Upper lobe of right lung (tissue), 1 donor: Measurements from ENCODE around the gene TANC1. TPM values are rescaled to one million over a fixed set of nuclear protein-coding genes. Genes with fewer than 3 reads are reported as not detected.
A peak's percentile ranks its signal among the peaks of the same experiment; 100 is the strongest.

ENCODE experiments used
- ATAC-seq: fragments of 200-7000 bp; cut with Tn5 transposase; one replicate; pipeline ENCODE4 v1.9.1; 2020; ENCODE audit warnings: mild to moderate bottlenecking, moderate library complexity
- DNase-seq: peaks from one replicate; pipeline ENCODE4 v3.0.0-alpha.2; 2020
- H3K27ac ChIP-seq: fragments of 200-600 bp; one replicate; pipeline ENCODE4 v1.8.0; 2022
- H3K27me3 ChIP-seq: fragments of 200-600 bp; one replicate; pipeline ENCODE4 v1.8.0; 2022; ENCODE audit warnings: mild to moderate bottlenecking
- H3K36me3 ChIP-seq: fragments of 200-600 bp; one replicate; pipeline ENCODE4 v1.8.0; 2022
- H3K4me1 ChIP-seq: fragments of 200-600 bp; one replicate; pipeline ENCODE4 v1.8.0; 2022
- H3K4me3 ChIP-seq: fragments of 200-600 bp; one replicate; pipeline ENCODE4 v1.8.0; 2022; ENCODE audit warnings: mild to moderate bottlenecking
- H3K9me3 ChIP-seq: fragments of 200-600 bp; one replicate; pipeline ENCODE4 v1.8.0; 2022
- CTCF ChIP-seq: fragments of 200-600 bp; IDR thresholded peaks from one replicate; pipeline ENCODE4 v1.8.0; 2022; ENCODE audit warnings: antibody characterized with exemption
- intact Hi-C: fragments of 100-400 bp; cut with DNase I; formaldehyde crosslinking; loops from one replicate; pipeline ENCODE4 v1.11.0; 2022
- total RNA-seq: library from RNA; stranded (reverse); fragmentation: NEBNext Ultra II Directional; extraction: Animal tissue kit (Norgen Biotek cat#: 25700); gene quantifications from one replicate; pipeline ENCODE4 v1.2.1, GENCODE V29; 2021
- donor health status: DM: no; HTN: yes; CAD: no; lungs with severe emphysema.

Gene TANC1
- total RNA-seq, 1 donor from 2014 or later = 60.4 TPM

GRCh38 chr2:159188449-159188848 is 220.0 kb downstream of the TANC1 start:
- ATAC-seq (peak; percentile 20), DNase-seq (no peak)
- peaks cover 33% of the 10 kb centered on the region for H3K36me3 ChIP-seq
- no peaks in the 10 kb centered on the region for H3K4me1 ChIP-seq
- TF ChIP-seq CTCF = no peak
- H3K9me3 ChIP-seq = no peaks in the 10 kb centered on the region
- H3K27me3 ChIP-seq = no peaks in the 10 kb centered on the region
- intact Hi-C loops = no loop called here
- H3K4me3 ChIP-seq = no peak overlapping the region
- H3K27ac ChIP-seq = peak overlapping the region; percentile 17

- intact Hi-C loops = no loop called here
- Histone ChIP-seq H3K27ac (no peak overlapping the region), H3K36me3 (peaks cover 47% of the 10 kb centered on the region), H3K9me3 (no peaks in the 10 kb centered on the region), H3K27me3 (no peaks in the 10 kb centered on the region), H3K4me3 (no peak overlapping the region), H3K4me1 (no peaks in the 10 kb centered on the region)
- DNase-seq = no peak
- TF ChIP-seq CTCF = no peak
- ATAC-seq = no peak
Observed at GRCh38 chr2:159192371-159192918, 224.0 kb downstream of the TANC1 start.

- no peak for DNase-seq
- intact Hi-C loops = no loop called here
- no peaks in the 10 kb centered on the region for H3K4me1 ChIP-seq
- no peak for ATAC-seq
- no peaks in the 10 kb centered on the region for H3K9me3 ChIP-seq
- peaks cover 54% of the 10 kb centered on the region for H3K36me3 ChIP-seq
- no peak for TF ChIP-seq CTCF
- no peak overlapping the region for H3K27ac ChIP-seq
- no peaks in the 10 kb centered on the region for H3K27me3 ChIP-seq
- H3K4me3 ChIP-seq = no peak overlapping the region
Observed at GRCh38 chr2:159193791-159194190, 225.4 kb downstream of the TANC1 start.

GRCh38 chr2:159194241-159194640 is 225.8 kb downstream of the TANC1 start:
- intact Hi-C loops = no loop called here
- no peak for TF ChIP-seq CTCF
- no peaks in the 10 kb centered on the region for H3K9me3 ChIP-seq
- no peak overlapping the region for H3K4me3 ChIP-seq
- peaks cover 57% of the 10 kb centered on the region for H3K36me3 ChIP-seq
- H3K27me3 ChIP-seq = no peaks in the 10 kb centered on the region
- DNase-seq (no peak), ATAC-seq (no peak)
- H3K4me1 ChIP-seq = no peaks in the 10 kb centered on the region
- no peak overlapping the region for H3K27ac ChIP-seq

- DNase-seq (no peak), ATAC-seq (peak; percentile 10)
- Histone ChIP-seq H3K36me3 (peaks cover 66% of the 10 kb centered on the region), H3K4me3 (no peak overlapping the region), H3K27me3 (no peaks in the 10 kb centered on the region), H3K9me3 (no peaks in the 10 kb centered on the region), H3K4me1 (peaks cover 4% of the 10 kb centered on the region), H3K27ac (no peak overlapping the region)
- intact Hi-C loops = no loop called here
- no peak for TF ChIP-seq CTCF
Observed at GRCh38 chr2:159195697-159196096, 227.3 kb downstream of the TANC1 start.

GRCh38 chr2:159196393-159196925 is 228.0 kb downstream of the TANC1 start:
- peak; percentile 21 for ATAC-seq

More at GRCh38 chr2:159196393-159196925, 228.0 kb downstream of the TANC1 start:
- TF ChIP-seq CTCF = no peak
- intact Hi-C loops = no loop called here
- no peaks in the 10 kb centered on the region for H3K27me3 ChIP-seq
- DNase-seq = no peak
- H3K9me3 ChIP-seq = no peaks in the 10 kb centered on the region
- H3K4me1 ChIP-seq = peaks cover 11% of the 10 kb centered on the region
- no peak overlapping the region for H3K27ac ChIP-seq
- no peak overlapping the region for H3K4me3 ChIP-seq
- H3K36me3 ChIP-seq = peaks cover 71% of the 10 kb centered on the region
